HEK293 (cell line): ENCODE results near the gene TRIM8.

Experiments
- BCL11A ChIP-seq: fragments of 450-650 bp; formaldehyde crosslinking; IDR thresholded peaks from 2 replicates; pipeline ENCODE4 v1.5.1; 2016; ENCODE audit warnings: low read depth, missing biosample characterization, missing genetic modification characterization
- CTCF ChIP-seq: fragments of 450-650 bp; formaldehyde crosslinking; IDR thresholded peaks from 2 replicates; pipeline ENCODE4 v1.5.1; 2016; ENCODE audit warnings: missing biosample characterization, missing genetic modification characterization
- GLI4 ChIP-seq: fragments of 450-650 bp; formaldehyde crosslinking; IDR thresholded peaks from 2 replicates; pipeline ENCODE4 v1.5.1; 2016; ENCODE audit warnings: missing biosample characterization, missing genetic modification characterization
- HOXA7 ChIP-seq: sonication (generic); formaldehyde crosslinking; IDR thresholded peaks from 2 replicates; pipeline ENCODE4 v1.8.1; 2022; ENCODE audit warnings: missing genetic modification reagents, borderline replicate concordance
- REST ChIP-seq: fragments of 450-650 bp; formaldehyde crosslinking; IDR thresholded peaks from 2 replicates; pipeline ENCODE4 v1.5.1; 2016; ENCODE audit warnings: missing biosample characterization, missing genetic modification characterization
- SP2 ChIP-seq: fragments of 450-650 bp; formaldehyde crosslinking; IDR thresholded peaks from 2 replicates; pipeline ENCODE4 v1.5.1; 2016; ENCODE audit warnings: missing biosample characterization, missing genetic modification characterization
- SP3 ChIP-seq: fragments of 450-650 bp; formaldehyde crosslinking; IDR thresholded peaks from 2 replicates; pipeline ENCODE4 v1.5.1; 2016; ENCODE audit warnings: missing biosample characterization, missing genetic modification characterization
- YY2 ChIP-seq: fragments of 450-650 bp; formaldehyde crosslinking; IDR thresholded peaks from 2 replicates; pipeline ENCODE4 v1.5.1; 2016; ENCODE audit warnings: missing biosample characterization, missing genetic modification characterization
- ZBTB10 ChIP-seq: fragments of 450-650 bp; formaldehyde crosslinking; IDR thresholded peaks from 2 replicates; pipeline ENCODE4 v1.5.1; 2016; ENCODE audit warnings: missing biosample characterization, missing genetic modification characterization
- ZBTB17 ChIP-seq: fragments of 450-650 bp; formaldehyde crosslinking; IDR thresholded peaks from 2 replicates; pipeline ENCODE4 v1.5.1; 2016; ENCODE audit warnings: missing biosample characterization, missing genetic modification characterization
- ZBTB26 ChIP-seq: fragments of 450-650 bp; formaldehyde crosslinking; optimal IDR thresholded peaks from 2 replicates; pipeline ENCODE3; 2016; ENCODE audit warnings: missing biosample characterization, mild to moderate bottlenecking, missing genetic modification characterization
- ZNF10 ChIP-seq: fragments of 450-650 bp; formaldehyde crosslinking; IDR thresholded peaks from 2 replicates; pipeline ENCODE4 v1.5.1; 2017; ENCODE audit warnings: missing biosample characterization, missing genetic modification characterization
- ZNF391 ChIP-seq: fragments of 450-650 bp; formaldehyde crosslinking; IDR thresholded peaks from 2 replicates; pipeline ENCODE4 v1.5.1; 2016; ENCODE audit warnings: low read depth, missing biosample characterization, missing genetic modification characterization, borderline replicate concordance
- ZNF501 ChIP-seq: fragments of 450-650 bp; formaldehyde crosslinking; IDR thresholded peaks from 2 replicates; pipeline ENCODE4 v1.5.1; 2016; ENCODE audit warnings: missing biosample characterization, missing genetic modification characterization
- ZNF514 ChIP-seq: fragments of 450-650 bp; formaldehyde crosslinking; IDR thresholded peaks from 2 replicates; pipeline ENCODE4 v1.5.1; 2016; ENCODE audit warnings: missing biosample characterization, missing genetic modification characterization
- ZNF600 ChIP-seq: fragments of 450-650 bp; formaldehyde crosslinking; IDR thresholded peaks from 2 replicates; pipeline ENCODE4 v1.5.1; 2016; ENCODE audit warnings: missing biosample characterization, missing genetic modification characterization
- ZNF610 ChIP-seq: fragments of 450-650 bp; formaldehyde crosslinking; IDR thresholded peaks from 2 replicates; pipeline ENCODE4 v1.5.1; 2016; ENCODE audit warnings: missing biosample characterization, missing genetic modification characterization, borderline replicate concordance
- ZNF785 ChIP-seq: fragments of 450-650 bp; formaldehyde crosslinking; IDR thresholded peaks from 2 replicates; pipeline ENCODE4 v1.5.1; 2016; ENCODE audit warnings: missing biosample characterization, missing genetic modification characterization
- ZSCAN23 ChIP-seq: fragments of 450-650 bp; formaldehyde crosslinking; IDR thresholded peaks from 2 replicates; pipeline ENCODE4 v1.5.1; 2016; ENCODE audit warnings: missing biosample characterization, missing genetic modification characterization
- TF ChIP-seq, protein P1 (sequence below): fragments of 450-650 bp; formaldehyde crosslinking; IDR thresholded peaks from 2 replicates; pipeline ENCODE4 v1.5.1; 2016; ENCODE audit warnings: missing biosample characterization, missing genetic modification characterization
- TF ChIP-seq, protein P2 (sequence below): IDR thresholded peaks from 2 replicates; pipeline ENCODE4 v1.6.1; 2011; ENCODE audit warnings: mild to moderate bottlenecking, low read depth, low read length, borderline replicate concordance
- TF ChIP-seq, protein P3 (sequence below): fragments of 450-650 bp; formaldehyde crosslinking; IDR thresholded peaks from 2 replicates; pipeline ENCODE4; 2016; ENCODE audit warnings: missing biosample characterization, missing genetic modification characterization

The TRIM8 gene

DNA sequence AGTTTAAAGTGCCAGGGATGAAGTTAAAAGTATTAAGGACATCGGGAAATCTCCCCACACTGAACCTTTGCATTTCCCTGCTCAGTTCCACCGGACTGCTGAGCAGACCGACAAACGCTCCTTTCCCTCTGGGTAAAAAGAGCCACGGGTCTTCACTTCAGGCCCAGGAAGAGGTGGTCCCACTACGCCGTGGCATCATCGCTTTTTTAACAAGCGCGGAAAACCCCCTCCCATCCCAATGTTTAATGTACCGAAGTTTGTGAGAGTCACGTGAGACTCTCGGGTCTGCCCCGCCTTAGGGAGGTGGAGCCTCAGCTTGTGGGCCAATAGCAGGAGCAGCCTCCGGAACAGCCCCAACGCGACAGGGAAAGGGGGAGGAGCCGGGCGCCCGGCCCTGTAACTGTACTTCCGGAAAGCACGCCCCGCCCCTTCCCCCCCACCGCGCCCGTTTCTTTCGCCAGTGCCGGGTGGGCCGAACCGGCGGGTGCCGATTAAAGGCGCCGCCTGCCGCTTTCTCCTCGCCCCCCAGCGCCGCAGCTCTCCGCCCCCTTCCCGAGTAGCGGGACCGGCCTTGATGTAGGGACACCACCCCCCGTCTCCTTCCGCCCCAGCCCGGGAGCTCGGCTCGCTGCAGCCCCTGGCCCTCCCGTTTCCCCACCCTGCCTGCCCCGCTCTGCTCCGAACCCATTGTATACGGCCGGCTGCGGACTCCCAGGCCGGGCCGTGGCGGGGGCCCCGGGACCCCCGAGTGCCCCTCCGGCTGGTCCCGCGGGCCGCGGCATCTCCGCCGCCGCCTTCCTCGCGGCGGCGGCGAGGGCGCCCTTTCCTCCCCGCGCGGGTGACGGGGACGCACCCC lies 2.2 kb upstream of the TRIM8 start (continued):
- TF ChIP-seq CTCF (tag by site-specific recombination) (peak; percentile 21; the same call in 1 of the 2 replicates), GLI4 (tag by site-specific recombination) (no peak), ZNF391 (no peak), ZNF10 (tag by site-specific recombination) (peak; percentile 84), ZSCAN23 (tag by site-specific recombination) (no peak), REST (peak; percentile 44; the same call in 1 of the 2 replicates), ZNF785 (0 out of 2 replicates have a peak, but pooled peaks have one; percentile 23), ZNF514 (no peak), ZBTB10 (tag by site-specific recombination) (peak; percentile 79), ZNF501 (tag by site-specific recombination) (no peak), SP3 (tag by site-specific recombination) (peak; percentile 98), ZBTB17 (tag by site-specific recombination) (peak; percentile 44; the same call in 1 of the 2 replicates), BCL11A (tag by site-specific recombination) (0 out of 2 replicates have a peak, but pooled peaks have one; percentile 37), ZNF600 (tag by site-specific recombination) (peak; percentile 41), YY2 (no peak), HOXA7 (CRISPR knock-in tag) (no peak), ZNF610 (no peak), ZBTB26 (tag by site-specific recombination) (peak; percentile 51), SP2 (tag by site-specific recombination) (peak; percentile 93)
- TF ChIP-seq, protein P1, sequence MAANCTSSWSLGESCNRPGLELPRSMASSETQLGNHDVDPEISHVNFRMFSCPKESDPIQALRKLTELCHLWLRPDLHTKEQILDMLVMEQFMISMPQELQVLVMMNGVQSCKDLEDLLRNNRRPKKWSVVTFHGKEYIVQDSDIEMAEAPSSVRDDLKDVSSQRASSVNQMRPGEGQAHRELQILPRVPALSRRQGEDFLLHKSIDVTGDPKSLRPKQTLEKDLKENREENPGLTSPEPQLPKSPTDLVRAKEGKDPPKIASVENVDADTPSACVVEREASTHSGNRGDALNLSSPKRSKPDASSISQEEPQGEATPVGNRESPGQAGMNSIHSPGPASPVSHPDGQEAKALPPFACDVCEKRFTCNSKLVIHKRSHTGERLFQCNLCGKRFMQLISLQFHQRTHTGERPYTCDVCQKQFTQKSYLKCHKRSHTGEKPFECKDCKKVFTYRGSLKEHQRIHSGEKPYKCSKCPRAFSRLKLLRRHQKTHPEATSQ (tag by site-specific recombination), result peak; percentile 53; the same call in 1 of the 2 replicates
- TF ChIP-seq, protein P2, sequence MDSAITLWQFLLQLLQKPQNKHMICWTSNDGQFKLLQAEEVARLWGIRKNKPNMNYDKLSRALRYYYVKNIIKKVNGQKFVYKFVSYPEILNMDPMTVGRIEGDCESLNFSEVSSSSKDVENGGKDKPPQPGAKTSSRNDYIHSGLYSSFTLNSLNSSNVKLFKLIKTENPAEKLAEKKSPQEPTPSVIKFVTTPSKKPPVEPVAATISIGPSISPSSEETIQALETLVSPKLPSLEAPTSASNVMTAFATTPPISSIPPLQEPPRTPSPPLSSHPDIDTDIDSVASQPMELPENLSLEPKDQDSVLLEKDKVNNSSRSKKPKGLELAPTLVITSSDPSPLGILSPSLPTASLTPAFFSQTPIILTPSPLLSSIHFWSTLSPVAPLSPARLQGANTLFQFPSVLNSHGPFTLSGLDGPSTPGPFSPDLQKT, result no peak
- TF ChIP-seq, protein P3, sequence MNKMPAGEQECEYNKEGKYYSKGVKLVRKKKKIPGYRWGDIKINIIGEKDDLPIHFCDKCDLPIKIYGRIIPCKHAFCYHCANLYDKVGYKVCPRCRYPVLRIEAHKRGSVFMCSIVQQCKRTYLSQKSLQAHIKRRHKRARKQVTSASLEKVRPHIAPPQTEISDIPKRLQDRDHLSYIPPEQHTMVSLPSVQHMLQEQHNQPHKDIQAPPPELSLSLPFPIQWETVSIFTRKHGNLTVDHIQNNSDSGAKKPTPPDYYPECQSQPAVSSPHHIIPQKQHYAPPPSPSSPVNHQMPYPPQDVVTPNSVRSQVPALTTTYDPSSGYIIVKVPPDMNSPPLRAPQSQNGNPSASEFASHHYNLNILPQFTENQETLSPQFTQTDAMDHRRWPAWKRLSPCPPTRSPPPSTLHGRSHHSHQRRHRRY (tag by site-specific recombination), result no peak
